ENCODE results near the gene SAXO1. TPM values are rescaled to one million over a fixed set of nuclear protein-coding genes. Genes with fewer than 3 reads are reported as not detected.
"Not testable (repeated sequence)": the region's sequence is repeated elsewhere in the genome, so short reads cannot be mapped to it uniquely, and the experiment has no call there.

Gene SAXO1
- total and polyA plus RNA-seq, 2 experiments from 2014 or later = 0.04 TPM; not detected in 1

- Histone ChIP-seq H4K20me1 (ENCODE audit: insufficient read depth, poor library complexity, severe bottlenecking) (no peaks in the 10 kb centered on the region), H3K4me2 (no peak overlapping the region), H3K27me3 (no peaks in the 10 kb centered on the region), H3K4me1 (ENCODE audit: insufficient read depth) (peaks cover 6% of the 10 kb centered on the region), H3K9me3 (ENCODE audit: low read depth) (no peaks in the 10 kb centered on the region), H3K27ac (peak overlapping the region; percentile 26), H3K4me3 (no peak overlapping the region), H3K79me2 (no peaks in the 10 kb centered on the region), H2AFZ (no peak overlapping the region), H3K36me3 (replicated peaks; ENCODE audit: insufficient read depth, low read depth) (no peaks in the 10 kb centered on the region), H3K9me2 (replicated peaks; ENCODE audit: insufficient read depth) (no peaks in the 10 kb centered on the region)
- 79% methylated on average over 3 of the region's 3 CpGs for WGBS (ENCODE audit: low lambda C conversion rate, missing lambda C conversion rate)
- TF ChIP-seq EZH2phosphoT487 (IDR thresholded peaks at IDR 0.05; ENCODE audit: low read depth, severe bottlenecking, unreplicated experiment) = no peak
- no peak for TF ChIP-seq EZH2 (IDR thresholded peaks at IDR 0.05; ENCODE audit: borderline replicate concordance)
- no peak for TF ChIP-seq CTCF (IDR thresholded peaks at IDR 0.05; ENCODE audit: poor library complexity)
- peak; percentile 33 for DNase-seq (ENCODE audit: low spot score)
Observed at GRCh38 chr9:18996211-18996610, 36.8 kb downstream of the SAXO1 start.

DNA sequence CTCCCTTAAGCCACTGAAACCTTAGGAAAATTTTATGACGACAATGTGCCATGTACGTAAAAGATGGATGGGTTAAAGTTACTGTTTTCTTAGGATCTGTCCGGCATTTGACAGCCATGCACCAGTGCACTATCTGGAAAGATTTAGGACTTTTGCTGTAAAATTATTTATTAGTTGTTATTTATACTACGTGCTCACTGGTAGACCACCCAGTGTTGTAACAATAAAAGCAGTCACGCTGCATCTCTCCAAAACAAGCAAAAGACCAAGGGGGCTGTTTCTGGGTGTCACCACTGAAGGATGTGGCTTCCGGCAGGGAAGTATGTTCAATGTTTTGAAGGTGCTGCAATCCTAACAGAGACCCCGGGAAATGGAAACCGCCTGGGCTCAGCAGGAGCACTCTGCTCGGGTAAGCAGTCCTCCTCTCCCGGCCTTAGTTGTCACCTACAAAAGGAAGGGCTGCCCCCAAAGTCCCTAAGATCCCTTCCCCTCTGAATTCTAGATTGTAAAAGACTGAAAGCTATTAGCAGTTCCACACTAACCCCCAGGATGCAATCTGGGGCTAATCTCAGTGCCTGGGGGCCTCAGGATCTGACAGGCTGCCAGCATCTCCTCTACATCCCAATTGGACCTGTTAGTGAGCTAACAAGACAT, 38.6 kb downstream of the SAXO1 start:
- H3K4me3 ChIP-seq = no peak overlapping the region
- no peak overlapping the region for H3K4me2 ChIP-seq
- no peaks in the 10 kb centered on the region for H3K27me3 ChIP-seq
- no peaks in the 10 kb centered on the region for H3K36me3 ChIP-seq (replicated peaks; ENCODE audit: insufficient read depth, low read depth)
- no peak for DNase-seq (ENCODE audit: low spot score)
- no peaks in the 10 kb centered on the region for H3K79me2 ChIP-seq
- H4K20me1 ChIP-seq (ENCODE audit: insufficient read depth, poor library complexity, severe bottlenecking) = no peaks in the 10 kb centered on the region
- TF ChIP-seq EZH2phosphoT487 (IDR thresholded peaks at IDR 0.05; ENCODE audit: low read depth, severe bottlenecking, unreplicated experiment) (no peak), CTCF (IDR thresholded peaks at IDR 0.05; ENCODE audit: poor library complexity) (no peak), EZH2 (IDR thresholded peaks at IDR 0.05; ENCODE audit: borderline replicate concordance) (no peak)
- no peaks in the 10 kb centered on the region for H3K9me2 ChIP-seq (replicated peaks; ENCODE audit: insufficient read depth)
- no peak overlapping the region for H2AFZ ChIP-seq
- peak overlapping the region; percentile 45 for H3K27ac ChIP-seq
- H3K4me1 ChIP-seq (ENCODE audit: insufficient read depth) = peaks cover 6% of the 10 kb centered on the region
- no peaks in the 10 kb centered on the region for H3K9me3 ChIP-seq (ENCODE audit: low read depth)
- WGBS (ENCODE audit: low lambda C conversion rate, missing lambda C conversion rate) = 50% methylated on average over 10 of the region's 10 CpGs

DNA sequence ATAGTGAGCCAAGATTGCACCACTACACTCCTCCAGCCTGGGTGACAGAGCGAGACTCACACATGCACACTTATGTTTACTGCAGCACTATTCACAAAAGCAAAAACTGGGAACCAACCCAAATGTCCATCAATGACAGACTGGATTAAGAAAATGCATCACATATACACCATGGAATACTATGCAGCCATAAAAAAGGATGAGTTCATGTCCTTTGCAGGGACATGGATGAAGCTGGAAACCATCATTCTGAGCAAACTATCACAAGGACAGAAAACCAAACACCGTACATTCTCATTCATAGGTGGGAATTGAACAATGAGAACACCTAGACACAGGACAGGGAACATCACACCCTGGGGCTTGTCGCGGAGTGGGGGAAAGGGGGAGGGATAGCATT, 41.8 kb downstream of the SAXO1 start:
- not testable (repeated sequence) for H3K4me1 ChIP-seq (ENCODE audit: insufficient read depth); H3K4me2 ChIP-seq; H3K9me3 ChIP-seq (ENCODE audit: low read depth); H3K27ac ChIP-seq; DNase-seq (ENCODE audit: low spot score); H3K36me3 ChIP-seq (replicated peaks; ENCODE audit: insufficient read depth, low read depth); H4K20me1 ChIP-seq (ENCODE audit: insufficient read depth, poor library complexity, severe bottlenecking); H2AFZ ChIP-seq; H3K9me2 ChIP-seq (replicated peaks; ENCODE audit: insufficient read depth); H3K27me3 ChIP-seq; H3K79me2 ChIP-seq; H3K4me3 ChIP-seq
- WGBS (ENCODE audit: low lambda C conversion rate, missing lambda C conversion rate) = 96% methylated on average over 4 of the region's 4 CpGs

GRCh38 chr9:18990494-18990893, 42.5 kb downstream of the SAXO1 start:
- no peak overlapping the region for H3K4me3 ChIP-seq
- TF ChIP-seq EZH2phosphoT487 (IDR thresholded peaks at IDR 0.05; ENCODE audit: low read depth, severe bottlenecking, unreplicated experiment) (no peak), EZH2 (IDR thresholded peaks at IDR 0.05; ENCODE audit: borderline replicate concordance) (no peak), CTCF (IDR thresholded peaks at IDR 0.05; ENCODE audit: poor library complexity) (no peak)
- H3K4me1 ChIP-seq (ENCODE audit: insufficient read depth) = peaks cover 6% of the 10 kb centered on the region
- H3K27me3 ChIP-seq = no peaks in the 10 kb centered on the region
- H3K9me2 ChIP-seq (replicated peaks; ENCODE audit: insufficient read depth) = no peaks in the 10 kb centered on the region
- H3K27ac ChIP-seq = no peak overlapping the region
- no peaks in the 10 kb centered on the region for H3K79me2 ChIP-seq
- 85% methylated on average over 5 of the region's 5 CpGs for WGBS (ENCODE audit: low lambda C conversion rate, missing lambda C conversion rate)
- DNase-seq (ENCODE audit: low spot score) = no peak
- no peak overlapping the region for H3K4me2 ChIP-seq
- H3K36me3 ChIP-seq (replicated peaks; ENCODE audit: insufficient read depth, low read depth) = no peaks in the 10 kb centered on the region
- no peaks in the 10 kb centered on the region for H4K20me1 ChIP-seq (ENCODE audit: insufficient read depth, poor library complexity, severe bottlenecking)
- no peak overlapping the region for H2AFZ ChIP-seq
- H3K9me3 ChIP-seq (ENCODE audit: low read depth) = no peaks in the 10 kb centered on the region
